ENCODE results near the gene KCND2.
"Not testable (repeated sequence)": the region's sequence is repeated elsewhere in the genome, so short reads cannot be mapped to it uniquely, and the experiment has no call there.

Gene KCND2

GRCh38 chr7:120691915-120692314 is 418.9 kb downstream of the KCND2 start:
- FAIRE-seq (no peak), DNase-seq (ENCODE audit: low spot score) (no peak)

- no peak for FAIRE-seq
- DNase-seq (ENCODE audit: low spot score), result no peak
These were observed 422.9 kb downstream of the KCND2 start for GRCh38 chr7:120695848-120696247.

- FAIRE-seq, result no peak
- DNase-seq (ENCODE audit: low spot score), result no peak
These were observed 427.8 kb downstream of the KCND2 start for GRCh38 chr7:120700796-120701195.

- DNase-seq (ENCODE audit: low spot score); FAIRE-seq: not testable (repeated sequence)
These were observed 429.4 kb downstream of the KCND2 start for GRCh38 chr7:120702408-120702807.

GRCh38 chr7:120703585-120704240 is 430.7 kb downstream of the KCND2 start:
- no peak for DNase-seq (ENCODE audit: low spot score)
- FAIRE-seq, result no peak

- DNase-seq (ENCODE audit: low spot score), result no peak
- FAIRE-seq, result no peak
These were observed 436.4 kb downstream of the KCND2 start for GRCh38 chr7:120709252-120709971.

- DNase-seq (ENCODE audit: low spot score), result no peak
- FAIRE-seq, result no peak
These were observed 437.0 kb downstream of the KCND2 start for GRCh38 chr7:120709972-120710320.

- FAIRE-seq (no peak), DNase-seq (ENCODE audit: low spot score) (no peak)
These were observed 442.0 kb downstream of the KCND2 start for GRCh38 chr7:120714945-120715344.

- FAIRE-seq, result no peak
These were observed 443.3 kb downstream of the KCND2 start for GRCh38 chr7:120716307-120716706.

GRCh38 chr7:120717166-120717565 is 444.2 kb downstream of the KCND2 start:
- no peak for FAIRE-seq
- no peak for DNase-seq (ENCODE audit: low spot score)

More at GRCh38 chr7:120716307-120716706, 443.3 kb downstream of the KCND2 start:
- no peak for DNase-seq (ENCODE audit: low spot score)

- DNase-seq (ENCODE audit: low spot score), result no peak
These were observed 445.4 kb downstream of the KCND2 start for GRCh38 chr7:120718361-120718760.

GRCh38 chr7:120720317-120720716 is 447.3 kb downstream of the KCND2 start:
- FAIRE-seq (no peak), DNase-seq (ENCODE audit: low spot score) (no peak)

More at GRCh38 chr7:120718361-120718760, 445.4 kb downstream of the KCND2 start:
- no peak for FAIRE-seq

- DNase-seq (ENCODE audit: low spot score) (no peak), FAIRE-seq (no peak)
These were observed 450.8 kb downstream of the KCND2 start for GRCh38 chr7:120723465-120724385.

- FAIRE-seq (no peak), DNase-seq (ENCODE audit: low spot score) (no peak)
These were observed 451.5 kb downstream of the KCND2 start for GRCh38 chr7:120724448-120724847.

- DNase-seq (ENCODE audit: low spot score), result no peak
These were observed 452.0 kb downstream of the KCND2 start for GRCh38 chr7:120724955-120725354.

GRCh38 chr7:120725376-120726039 is 452.5 kb downstream of the KCND2 start:
- FAIRE-seq (no peak), DNase-seq (ENCODE audit: low spot score) (peak; percentile 10)

More at GRCh38 chr7:120724955-120725354, 452.0 kb downstream of the KCND2 start:
- FAIRE-seq, result no peak

- no peak for FAIRE-seq
- no peak for DNase-seq (ENCODE audit: low spot score)
These were observed 456.3 kb downstream of the KCND2 start for GRCh38 chr7:120729245-120729644.

GRCh38 chr7:120731271-120731670 is 458.3 kb downstream of the KCND2 start:
- DNase-seq (ENCODE audit: low spot score) (no peak), FAIRE-seq (no peak)

- no peak for FAIRE-seq
- no peak for DNase-seq (ENCODE audit: low spot score)
These were observed 459.3 kb downstream of the KCND2 start for GRCh38 chr7:120732256-120732655.

GRCh38 chr7:120733143-120733542 is 460.2 kb downstream of the KCND2 start:
- peak; percentile 7 for DNase-seq (ENCODE audit: low spot score)

GRCh38 chr7:120733835-120734234 is 460.9 kb downstream of the KCND2 start:
- DNase-seq (ENCODE audit: low spot score) (no peak), FAIRE-seq (no peak)

More at GRCh38 chr7:120733143-120733542, 460.2 kb downstream of the KCND2 start:
- no peak for FAIRE-seq

Data from urothelium cell line (cell line).